Lung microvascular endothelial cell (primary cell): Measurements from ENCODE around the gene STAG1. TPM values are rescaled to one million over a fixed set of nuclear protein-coding genes. Genes with fewer than 3 reads are reported as not detected.
"Not testable (repeated sequence)": the region's sequence is repeated elsewhere in the genome, so short reads cannot be mapped to it uniquely, and the experiment has no call there.

Source experiments
- DNase-seq, 2 donors: peaks; one replicate each; pipeline versions ENCODE4 v3.0.0 to v3.0.0-alpha.2; 2010; ENCODE audit warnings: low read depth in 2 of 2
- total RNA-seq: library from RNA; depleted of rRNA; stranded (reverse); fragments of >200 nt; gene quantifications from 2 replicates; pipeline ENCODE4 v1.2.1, GENCODE V29; 2014

STAG1 gene
- total RNA-seq, 1 donor from 2014 or later: 25.4 TPM

DNA sequence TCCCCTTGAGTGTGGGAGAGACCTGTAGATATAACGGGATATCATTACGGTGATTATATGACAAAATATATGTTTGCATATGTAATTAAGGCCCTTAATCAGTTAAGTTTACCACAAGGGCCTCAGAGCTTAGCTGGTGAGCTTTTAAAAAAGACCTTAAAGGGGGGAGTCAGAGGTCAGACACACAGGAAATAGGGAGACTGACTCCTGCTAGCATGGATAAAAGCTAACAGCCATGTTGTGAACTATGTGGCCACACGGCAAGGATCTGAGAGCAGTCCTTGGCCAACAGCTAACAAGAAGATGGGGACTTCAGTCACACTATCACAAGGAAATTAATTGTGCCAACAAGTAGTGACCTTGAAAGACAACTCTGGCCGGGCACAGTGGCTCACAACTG is 3.1 kb downstream of the STAG1 start:
- no peak for DNase-seq

- DNase-seq: peak in 1 of 2 donors; percentile 18
These were observed 6.3 kb downstream of the STAG1 start for GRCh38 chr3:136745916-136746315.

DNA sequence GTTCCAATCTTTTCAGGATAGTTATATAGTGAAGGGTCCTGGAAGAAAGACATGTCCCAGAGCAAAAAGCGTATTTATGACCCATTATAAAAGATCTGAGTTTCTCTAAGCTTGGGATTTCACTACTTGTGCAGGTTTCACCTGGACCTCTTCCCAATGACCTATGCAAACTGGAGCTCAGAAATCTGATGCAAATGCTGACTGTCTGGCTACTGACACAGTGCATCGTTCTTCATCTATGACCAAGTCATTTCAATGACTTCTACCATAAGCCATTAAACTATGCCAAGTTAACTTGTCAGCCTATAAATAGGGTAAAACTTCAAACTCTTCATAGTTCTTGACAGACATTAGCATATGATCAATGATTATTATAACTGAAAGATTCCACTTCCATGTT is 11.1 kb downstream of the STAG1 start:
- no peak for DNase-seq

- DNase-seq: no peak
These were observed 11.7 kb downstream of the STAG1 start for GRCh38 chr3:136740351-136740958.

DNA sequence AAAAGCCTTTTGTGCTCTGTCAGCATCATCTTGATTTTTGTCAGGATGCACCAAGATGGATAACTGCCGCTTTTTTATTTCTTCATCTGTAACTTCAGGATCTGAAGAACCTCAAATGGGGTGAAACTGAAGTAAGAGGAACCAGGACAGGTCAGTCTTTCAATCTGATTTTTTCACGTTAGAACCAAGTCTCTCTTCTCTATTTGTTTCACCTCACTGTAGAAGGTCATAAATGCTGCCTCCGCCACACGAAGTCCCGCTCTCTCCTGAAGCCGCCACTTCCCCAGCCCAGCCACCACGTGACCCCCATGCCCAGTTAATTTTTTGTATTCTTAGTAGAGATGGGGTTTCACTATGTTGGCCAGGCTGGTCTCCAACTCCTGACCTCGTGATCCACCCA is 15.2 kb downstream of the STAG1 start:
- DNase-seq: not testable (repeated sequence)

DNA sequence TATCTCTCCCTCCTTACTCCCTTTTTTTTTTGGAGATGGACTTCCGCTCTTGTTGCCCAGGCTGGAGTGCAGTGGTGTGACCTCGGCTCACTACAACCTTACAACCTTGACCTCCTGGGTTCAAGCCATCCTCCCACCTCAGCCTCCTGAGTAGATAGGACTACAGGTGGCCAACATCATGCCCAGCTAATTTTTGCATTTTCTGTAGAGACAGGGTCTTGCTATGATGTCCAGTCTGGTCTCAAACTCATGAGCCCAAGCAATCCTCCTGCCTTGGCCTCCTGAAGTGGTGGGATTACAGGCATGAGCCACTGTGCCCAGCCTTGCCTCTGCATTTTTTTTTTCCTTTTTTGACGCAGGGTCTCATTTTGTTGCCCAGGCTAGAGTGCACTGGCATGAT is 17.1 kb downstream of the STAG1 start:
- DNase-seq: no peak

DNA sequence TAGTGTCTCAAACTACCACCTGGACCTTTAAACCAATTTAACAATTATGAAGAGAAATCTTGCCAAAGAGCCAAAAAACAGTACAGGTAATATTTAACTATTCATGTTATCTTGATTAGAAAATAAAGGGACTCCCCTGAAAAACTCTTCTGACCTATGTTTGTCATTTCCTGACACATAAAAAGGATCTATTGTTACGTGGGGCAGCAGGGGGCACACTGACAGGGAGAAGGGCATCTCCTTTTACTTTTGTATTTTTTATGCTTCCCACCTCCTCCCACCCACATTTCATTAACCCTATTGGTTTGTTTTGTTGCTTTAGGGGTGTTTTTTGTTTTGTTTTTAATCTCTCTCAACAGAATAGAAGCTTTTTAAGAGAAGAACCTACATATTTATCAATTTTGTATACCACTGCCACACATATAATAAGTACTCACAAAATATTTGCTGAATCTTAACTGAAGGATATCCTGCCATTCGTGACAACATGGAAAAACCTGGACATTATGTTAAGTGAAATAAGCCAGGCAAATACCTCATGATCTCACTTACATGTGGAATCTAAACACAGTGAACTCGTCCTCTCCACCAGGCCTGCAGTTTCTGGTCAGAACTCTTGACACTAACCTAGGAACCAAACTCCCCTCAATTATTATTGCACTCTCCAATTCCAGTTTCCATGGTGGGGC is 17.7 kb downstream of the STAG1 start:
- DNase-seq: peak; percentile 37 to 91

GRCh38 chr3:136733317-136733833 is 18.8 kb downstream of the STAG1 start:
- peak; percentile 53 to 63 for DNase-seq

- DNase-seq: no peak
These were observed 20.8 kb downstream of the STAG1 start for GRCh38 chr3:136731274-136731884.

- no peak for DNase-seq
These were observed 21.4 kb downstream of the STAG1 start for GRCh38 chr3:136730595-136731273.

DNA sequence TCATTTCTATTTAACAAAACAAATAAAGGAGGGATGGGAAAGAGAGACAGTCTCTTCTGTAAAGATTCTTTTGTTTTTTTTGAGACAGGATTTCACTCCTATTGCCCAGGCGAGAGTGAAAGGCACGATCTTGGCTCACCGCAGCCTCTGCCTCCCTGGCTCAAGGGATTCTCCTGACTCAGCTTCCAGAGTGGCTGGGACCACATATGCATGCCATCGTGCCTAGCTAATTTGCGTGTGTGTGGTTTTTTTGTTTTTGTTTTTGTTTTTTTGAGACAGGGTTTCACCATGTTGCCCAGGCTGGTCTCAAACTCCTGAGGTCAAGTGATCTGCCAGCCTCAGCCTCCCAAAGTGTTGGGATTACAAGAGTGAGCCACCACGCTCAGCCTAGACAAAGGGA is 23.3 kb downstream of the STAG1 start:
- DNase-seq: peak; percentile 43 to 55

GRCh38 chr3:136728473-136728872 is 23.7 kb downstream of the STAG1 start:
- DNase-seq: no peak

DNA sequence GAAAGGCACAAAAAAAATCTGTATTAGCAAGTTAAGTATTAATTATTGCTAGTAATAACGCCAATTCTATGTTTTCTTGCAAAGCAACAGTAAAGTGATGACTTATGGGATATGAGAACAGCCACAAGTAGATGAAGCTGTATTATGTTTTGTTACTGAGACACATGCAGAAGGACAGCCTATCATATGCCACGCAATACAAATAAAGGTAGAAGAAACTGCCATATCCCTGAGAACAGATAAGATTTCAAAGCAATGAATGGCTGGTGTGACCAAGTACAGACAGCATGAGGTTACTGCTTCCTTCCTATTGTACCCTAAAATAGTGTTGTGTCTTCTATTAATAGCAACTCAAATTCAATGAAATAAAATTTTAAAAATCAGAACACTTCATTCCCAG is 26.7 kb downstream of the STAG1 start:
- DNase-seq: no peak

DNA sequence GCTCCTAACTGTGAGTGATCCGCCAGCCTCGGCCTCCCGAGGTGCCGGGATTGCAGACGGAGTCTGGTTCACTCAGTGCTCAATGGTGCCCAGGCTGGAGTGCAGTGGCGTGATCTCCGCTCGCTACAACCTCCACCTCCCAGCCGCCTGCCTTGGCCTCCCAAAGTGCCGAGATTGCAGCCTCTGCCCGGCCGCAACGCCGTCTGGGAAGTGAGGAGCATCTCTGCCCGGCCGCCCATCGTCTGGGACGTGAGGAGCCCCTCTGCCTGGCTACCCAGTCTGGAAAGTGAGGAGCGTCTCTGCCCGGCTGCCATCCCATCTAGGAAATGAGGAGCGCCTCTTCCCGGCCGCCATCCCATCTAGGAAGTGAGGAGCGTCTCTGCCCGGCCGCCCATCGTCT is 29.3 kb downstream of the STAG1 start:
- DNase-seq: not testable (repeated sequence)

GRCh38 chr3:136722399-136722798 is 29.8 kb downstream of the STAG1 start:
- not testable (repeated sequence) for DNase-seq

GRCh38 chr3:136720091-136720490 is 32.1 kb downstream of the STAG1 start:
- no peak for DNase-seq

DNA sequence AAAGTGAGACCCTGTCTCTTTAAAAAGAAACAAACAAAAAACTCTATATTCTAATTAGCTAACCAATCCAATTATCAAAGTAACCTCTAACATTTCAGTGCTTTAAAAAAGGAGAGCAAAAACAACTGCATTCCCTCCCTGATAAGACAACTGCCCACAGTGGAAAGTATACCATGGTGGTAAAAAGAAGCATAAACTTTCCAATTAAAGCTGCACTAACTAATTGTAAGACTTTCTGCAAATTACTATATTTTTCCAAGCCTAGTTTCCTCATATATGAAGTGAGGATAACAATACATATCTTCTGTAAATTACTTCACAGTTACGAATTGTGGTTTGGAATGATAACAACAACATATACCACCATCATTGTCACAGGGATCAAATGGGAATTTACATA is 35.5 kb downstream of the STAG1 start:
- no peak for DNase-seq

GRCh38 chr3:136714020-136714419 is 38.2 kb downstream of the STAG1 start:
- no peak for DNase-seq

DNA sequence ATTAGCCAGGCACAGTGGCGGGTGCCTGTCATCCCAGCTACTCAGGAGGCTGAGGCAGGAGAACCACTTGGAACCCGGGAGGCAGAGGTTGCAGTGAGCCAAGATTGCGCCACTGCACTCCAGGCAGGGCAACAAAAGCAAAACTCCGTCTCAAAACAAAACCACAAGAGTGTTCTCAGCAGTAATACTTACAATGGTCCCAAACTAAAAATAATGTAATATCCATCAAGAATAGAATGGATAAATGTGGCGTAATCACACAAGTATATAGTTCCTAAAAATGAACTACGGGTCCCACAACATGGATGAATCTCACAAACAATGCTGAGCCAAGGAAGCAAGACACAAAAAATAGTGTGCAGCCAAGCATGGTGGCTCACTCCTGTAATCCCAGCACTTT is 39.2 kb downstream of the STAG1 start:
- no peak for DNase-seq

- not testable (repeated sequence) for DNase-seq
These were observed 40.3 kb downstream of the STAG1 start for GRCh38 chr3:136711888-136712287.

DNA sequence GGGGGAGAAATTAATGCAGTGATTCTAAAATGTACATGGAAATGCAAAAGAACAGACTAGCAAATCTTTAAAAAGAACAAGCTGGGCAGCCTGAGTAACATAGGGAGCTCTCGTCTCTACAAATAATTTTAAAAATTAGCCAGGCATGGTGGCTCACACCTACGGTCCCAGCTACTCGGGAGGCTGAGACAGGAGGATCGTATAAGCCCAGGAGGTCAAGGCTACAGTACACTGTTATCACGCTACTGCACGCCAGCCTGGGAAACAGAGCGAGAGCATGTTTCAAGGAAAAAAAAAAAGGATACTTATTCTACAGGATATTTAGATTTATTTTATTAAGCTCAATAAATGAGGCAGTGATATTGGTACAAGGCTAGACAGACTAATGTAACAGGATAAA is 40.9 kb downstream of the STAG1 start:
- no peak for DNase-seq

DNA sequence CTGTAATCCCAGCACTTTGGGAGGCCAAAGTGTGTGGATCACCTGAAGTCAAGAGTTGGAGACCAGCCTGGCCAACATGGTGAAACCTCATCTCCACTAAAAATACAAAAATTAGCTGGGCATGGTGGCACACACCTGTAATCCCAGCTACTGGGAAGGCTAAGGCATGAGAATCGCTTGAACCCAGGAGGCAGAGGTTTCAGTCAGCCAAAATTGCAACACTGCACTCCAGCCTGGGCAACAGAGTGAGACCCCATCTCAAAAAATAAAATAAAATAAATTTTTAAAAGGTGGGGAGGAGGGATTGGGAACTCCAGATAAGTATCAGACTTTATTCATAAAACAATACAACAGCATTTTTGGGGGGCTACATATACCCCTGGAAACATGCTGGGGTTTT is 42.4 kb downstream of the STAG1 start:
- DNase-seq: not testable (repeated sequence)
